Caki2 (cell line): Measurements from ENCODE around the gene SLC25A23. TPM values are rescaled to one million over a fixed set of nuclear protein-coding genes. Genes with fewer than 3 reads are reported as not detected.
A peak's percentile ranks its signal among the peaks of the same experiment; 100 is the strongest.
"Not testable (repeated sequence)": the region's sequence is repeated elsewhere in the genome, so short reads cannot be mapped to it uniquely, and the experiment has no call there.

Experiments used
- DNase-seq: peaks from one replicate; pipeline ENCODE4 v3.0.0-alpha.2; 2015; ENCODE audit warnings: low read depth
- in situ Hi-C: cut with HindIII; loops from 2 replicates; pipeline ENCODE4 v1.10.0; 2016; ENCODE audit warnings: low sequenced_read_pairs, low pct_unique_long_range_greater_than_20kb, mixed read lengths
- total RNA-seq: library from RNA; depleted of rRNA; stranded (reverse); fragments of >200 nt; shearing (Covaris generic); gene quantifications from 2 replicates; pipeline ENCODE4 v1.2.3, GENCODE V29; 2014; ENCODE audit warnings: low replicate concordance

SLC25A23 gene
- total RNA-seq, 1 experiment from 2014 or later = 40.7 TPM

DNA sequence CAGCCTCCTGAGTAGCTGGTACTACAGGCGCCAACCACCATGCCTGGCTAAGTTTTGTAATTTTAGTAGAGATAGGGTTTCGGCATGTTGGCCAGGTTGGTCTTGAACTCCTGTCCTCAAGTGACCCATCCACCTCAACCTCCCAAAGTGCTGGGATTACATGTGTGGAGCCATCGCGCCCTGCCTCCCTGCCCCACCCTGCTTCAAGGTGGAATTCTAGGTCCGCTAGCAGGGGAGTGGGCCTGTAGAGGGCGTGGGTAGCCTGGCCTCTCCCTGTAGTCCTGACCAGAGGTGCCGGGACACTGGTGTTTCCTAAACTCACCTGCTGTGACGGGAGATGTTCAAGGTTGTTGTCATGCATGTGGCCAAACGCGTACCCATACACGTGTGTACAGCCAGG, 26.4 kb downstream of the SLC25A23 start:
- in situ Hi-C loops = no loop called here
- DNase-seq = no peak

DNA sequence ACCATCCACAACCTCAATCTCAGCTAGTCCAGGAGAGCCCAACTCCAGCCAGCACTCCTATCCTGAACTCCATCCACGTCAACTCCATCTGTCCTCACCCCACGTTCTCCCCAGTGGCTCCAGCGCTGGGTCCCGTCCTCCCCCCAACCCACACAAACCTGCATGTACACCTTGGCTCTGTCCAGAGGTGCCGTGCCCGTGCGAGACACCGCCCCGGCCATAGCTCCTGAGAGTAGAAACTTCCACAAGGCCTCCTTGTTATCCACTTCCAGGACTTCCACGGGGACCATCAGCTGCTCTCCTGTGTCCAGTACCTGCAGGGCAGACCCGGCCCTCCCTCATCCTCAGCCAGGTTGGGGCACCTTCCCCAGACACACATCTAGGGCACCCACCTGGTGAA, 27.7 kb downstream of the SLC25A23 start:
- in situ Hi-C loops = no loop called here
- DNase-seq = no peak

DNA sequence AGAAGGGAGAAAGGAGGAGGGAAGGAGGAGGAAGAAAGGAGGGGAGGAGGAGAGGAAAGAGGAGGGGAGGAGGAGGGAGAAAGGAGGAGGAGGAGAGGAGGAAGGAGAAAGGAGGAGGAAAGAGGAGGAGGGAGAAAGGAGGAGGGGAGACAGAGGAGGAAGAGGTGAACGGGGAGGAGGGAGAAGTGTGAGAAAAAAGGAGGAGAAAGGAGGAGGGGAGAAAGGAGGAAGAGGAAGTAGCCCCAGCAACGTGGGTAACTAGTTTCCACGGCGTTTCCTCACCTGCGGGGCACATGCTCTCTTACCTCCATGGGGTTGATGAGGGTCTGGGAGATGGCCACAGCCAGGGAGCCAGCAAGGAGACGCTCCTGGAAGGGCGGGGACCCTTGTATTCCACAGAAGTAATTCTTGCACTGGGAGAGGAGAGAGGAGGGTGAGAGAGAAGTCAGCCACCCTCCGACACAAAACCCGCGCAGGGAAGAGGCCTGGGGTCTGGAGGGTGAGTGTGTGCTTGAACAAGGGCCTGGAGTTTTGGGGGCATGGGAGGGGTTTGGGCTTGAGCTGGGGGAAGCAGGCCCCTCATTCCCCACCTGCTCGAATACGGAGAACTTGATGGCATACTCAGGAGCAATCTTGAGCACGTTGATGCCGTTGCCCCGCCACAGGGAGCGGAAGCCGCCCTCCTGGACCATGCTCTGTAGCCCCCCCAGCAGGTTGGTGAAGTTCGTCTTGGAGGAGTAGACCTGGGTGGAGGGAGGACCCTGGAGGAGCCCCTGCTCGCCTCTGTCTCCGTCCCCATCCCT, 30.0 kb downstream of the SLC25A23 start:
- in situ Hi-C loops = no loop called here
- DNase-seq = no peak

DNA sequence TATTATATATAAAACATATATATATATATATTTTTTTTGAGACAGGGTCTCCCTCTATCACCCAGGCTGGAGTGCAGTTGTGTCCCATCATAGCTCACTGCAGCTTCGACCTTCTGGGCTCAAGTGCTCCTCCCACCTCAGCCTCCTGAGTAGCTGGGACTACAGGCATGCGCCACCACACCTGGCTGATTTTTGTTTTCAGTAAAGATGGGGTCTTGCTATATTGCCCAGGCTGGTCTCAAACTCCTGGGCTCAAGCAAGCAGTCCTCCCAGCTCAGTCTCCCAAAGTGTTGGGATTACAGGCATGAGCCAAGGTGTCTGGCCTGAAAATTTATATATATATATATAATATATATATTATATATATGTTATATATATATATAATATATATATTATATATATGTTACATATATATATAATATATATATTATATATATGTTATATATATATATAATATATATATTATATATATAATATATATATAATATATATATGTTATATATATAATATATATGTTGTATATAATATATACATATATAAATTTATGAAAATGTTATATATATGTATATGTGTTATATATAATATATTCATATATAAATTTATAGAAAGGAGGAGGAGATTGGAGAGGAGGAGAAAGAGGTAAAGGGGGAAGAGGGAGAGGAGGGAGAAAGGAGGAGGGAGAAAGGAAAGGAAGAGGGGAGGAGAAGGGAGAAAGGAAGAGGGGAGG, 30.7 kb downstream of the SLC25A23 start:
- DNase-seq, in situ Hi-C loops: not testable (repeated sequence)

DNA sequence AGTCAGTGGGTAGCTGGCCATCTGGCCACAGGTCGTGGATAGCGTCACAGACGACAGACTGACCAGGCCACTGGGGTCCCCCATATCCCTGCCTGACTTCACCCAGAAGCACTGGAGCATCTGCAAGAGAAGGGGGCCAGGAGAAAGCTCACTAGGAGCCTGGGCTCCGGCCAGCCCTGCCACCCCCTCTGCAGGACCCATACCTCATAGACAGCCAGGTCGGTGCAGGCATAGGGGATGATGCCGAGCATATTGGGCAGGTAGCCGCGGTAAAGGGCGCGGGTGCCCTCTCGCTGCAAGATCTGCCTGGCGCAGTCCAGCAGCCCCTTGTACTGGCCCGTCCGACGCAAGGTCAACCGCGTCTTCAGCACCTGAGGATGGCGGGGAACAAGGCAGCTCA, 32.5 kb downstream of the SLC25A23 start:
- in situ Hi-C loops = no loop called here
- no peak for DNase-seq

DNA sequence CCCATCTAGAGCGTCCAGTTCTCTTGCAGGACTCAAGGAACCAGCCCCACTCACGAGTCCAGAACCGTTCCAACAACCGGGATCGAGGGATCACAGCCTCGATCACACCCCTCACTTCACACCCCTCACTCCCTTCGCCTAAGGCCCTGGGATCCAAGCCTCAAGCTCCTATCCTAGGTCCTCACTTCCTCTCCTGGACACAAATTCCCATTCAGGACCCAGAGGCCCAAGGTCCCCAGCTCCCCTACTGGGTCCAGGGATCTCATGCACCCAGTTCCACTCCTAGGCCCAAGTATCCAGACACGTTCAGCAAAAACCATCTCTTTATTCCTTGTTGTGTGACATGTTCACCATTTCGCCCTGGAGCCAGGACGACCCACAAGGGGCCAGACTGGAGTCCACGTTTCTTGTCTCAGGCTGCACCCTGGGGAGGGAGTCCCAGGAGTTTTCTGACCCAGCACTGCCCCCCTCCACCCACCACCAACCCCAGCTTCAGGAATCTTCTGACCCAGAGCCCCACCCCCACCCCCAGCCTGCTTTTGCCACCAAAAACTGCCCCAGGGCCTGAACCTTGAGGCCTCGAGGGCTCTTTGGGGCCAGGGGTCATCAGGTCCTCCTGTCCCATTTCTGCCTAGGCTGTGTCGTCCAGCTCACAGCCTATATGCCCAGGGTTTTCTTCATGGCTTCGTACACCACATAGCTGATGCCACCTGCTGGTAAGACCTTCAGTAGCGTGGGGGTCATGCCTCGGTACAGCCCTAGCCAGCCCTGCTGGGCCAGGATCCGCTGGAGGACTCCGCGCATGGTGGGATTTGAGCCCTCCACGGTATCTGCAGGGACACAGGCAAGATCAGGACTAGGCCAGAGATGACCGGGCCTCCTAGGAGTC, 33.6 kb downstream of the SLC25A23 start:
- in situ Hi-C loops = no loop called here

DNA sequence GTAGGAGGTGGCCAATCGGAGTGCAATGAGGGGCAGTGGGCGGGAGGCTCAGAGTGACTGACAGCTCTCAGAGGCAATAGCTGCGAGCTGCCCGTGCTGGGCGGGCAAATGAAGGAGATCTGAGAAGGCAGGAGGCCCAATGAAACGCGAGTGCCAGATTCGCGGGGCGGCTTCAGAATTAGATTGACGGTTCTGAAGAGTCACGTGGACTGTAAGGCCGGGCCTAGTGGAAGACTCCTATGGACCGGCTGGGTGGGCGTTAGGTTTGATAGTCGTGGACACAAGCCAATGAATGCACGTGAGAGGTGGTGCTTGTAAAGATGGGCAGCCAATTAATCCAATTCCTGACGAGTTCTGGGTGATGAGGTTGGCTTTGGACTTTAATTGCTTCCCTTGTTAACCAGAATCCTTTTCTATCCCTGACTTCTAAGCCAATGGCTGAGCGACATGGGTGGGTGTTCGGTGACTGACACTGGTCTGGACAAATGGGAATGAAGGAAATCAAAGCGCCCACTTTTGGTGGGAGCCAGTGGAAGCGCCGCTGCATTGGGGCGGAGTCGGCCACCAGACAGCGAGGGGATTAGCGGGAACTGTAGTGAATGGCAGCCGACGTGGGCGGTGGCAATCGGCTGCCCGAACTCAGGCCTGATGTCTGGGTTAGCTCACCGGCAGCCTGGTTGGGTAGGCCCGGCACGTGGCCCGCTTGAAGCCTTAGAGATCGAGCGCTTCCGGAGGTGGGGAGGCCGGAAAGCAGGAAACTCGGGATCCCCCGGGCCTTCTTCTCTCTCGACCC, 34.5 kb downstream of the SLC25A23 start:
- peak; percentile 99 for DNase-seq
- in situ Hi-C loops = no loop called here

More for the DNA sequence above, 33.6 kb downstream of the SLC25A23 start:
- no peak for DNase-seq

DNA sequence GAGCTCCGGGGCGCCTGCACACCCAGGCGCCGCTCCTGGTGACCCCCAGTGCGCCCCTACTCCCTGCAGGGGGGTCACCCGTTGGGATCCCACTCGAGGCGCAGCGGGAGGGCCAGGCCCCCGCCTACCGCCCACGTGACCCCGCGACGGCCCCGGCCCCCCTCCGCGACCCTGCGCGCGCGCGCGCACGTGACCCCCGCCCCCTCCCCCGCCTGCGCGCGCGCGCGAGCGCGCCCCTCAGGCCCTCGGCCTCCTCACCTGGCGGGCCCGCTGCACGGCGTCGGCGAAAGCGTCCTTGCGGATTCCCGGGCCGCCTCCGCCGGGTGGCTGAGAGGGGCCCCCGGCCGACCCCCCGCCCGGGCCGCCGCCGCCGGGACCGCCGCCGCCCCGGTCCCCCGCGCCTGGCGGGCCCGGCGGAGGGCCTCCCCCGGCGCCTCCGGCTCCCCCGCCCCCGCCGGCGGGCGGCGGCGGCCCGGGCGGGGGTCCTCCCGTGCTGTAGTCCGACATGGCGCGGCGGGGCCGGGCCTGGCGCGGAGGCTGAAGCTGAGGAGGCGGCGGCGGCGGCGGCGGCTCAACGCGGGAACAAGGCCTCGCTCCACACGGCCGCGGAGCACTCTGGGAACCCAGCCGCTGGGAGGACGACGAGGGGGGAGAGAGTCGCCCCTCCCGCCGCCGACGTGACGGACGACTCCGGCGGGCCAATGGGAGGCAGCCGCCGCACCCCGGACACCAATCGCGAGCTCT, 35.2 kb downstream of the SLC25A23 start, which contains the start of gene KHSRP:
Gene KHSRP (minus strand): TSS at position 617 of the 744 bp plus-strand sequence. CDS start 110 bp downstream, at position 507.
- no peak for DNase-seq
- in situ Hi-C loops = no loop called here

DNA sequence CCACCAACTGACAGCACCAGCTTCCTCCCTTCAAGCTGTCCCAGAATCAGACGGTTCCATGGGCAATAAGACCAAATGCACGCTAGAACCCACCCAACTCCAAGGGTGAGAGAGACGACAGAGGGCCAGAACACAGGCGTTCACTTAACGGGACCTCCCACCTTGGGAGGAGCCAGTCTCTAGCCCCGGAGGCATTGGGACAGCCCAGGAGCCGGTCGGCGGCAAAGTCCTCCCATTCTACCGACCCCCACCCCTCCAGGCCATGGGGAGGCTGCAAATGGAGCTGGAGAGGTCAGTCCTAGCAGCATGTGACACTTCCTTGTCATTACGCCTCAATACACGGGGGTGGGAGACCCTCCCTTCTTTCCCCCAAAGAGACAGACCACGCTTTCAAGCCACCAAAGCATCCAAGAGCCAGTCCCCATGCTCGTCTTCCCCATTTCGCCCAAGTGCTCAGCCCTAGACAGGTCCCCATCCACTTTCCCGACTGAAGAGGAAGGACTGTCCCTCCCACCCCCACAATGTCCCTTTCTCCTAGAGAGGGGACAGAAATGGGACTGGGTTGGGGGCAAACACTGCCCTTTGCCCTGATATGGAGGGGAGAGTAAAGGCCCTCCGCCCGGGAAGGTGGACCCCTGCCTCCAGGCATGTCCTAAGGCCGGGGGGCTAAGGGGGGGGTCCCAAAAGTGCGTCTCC, 35.9 kb downstream of the SLC25A23 start:
- in situ Hi-C loops = no loop called here
- DNase-seq = peak; percentile 18

DNA sequence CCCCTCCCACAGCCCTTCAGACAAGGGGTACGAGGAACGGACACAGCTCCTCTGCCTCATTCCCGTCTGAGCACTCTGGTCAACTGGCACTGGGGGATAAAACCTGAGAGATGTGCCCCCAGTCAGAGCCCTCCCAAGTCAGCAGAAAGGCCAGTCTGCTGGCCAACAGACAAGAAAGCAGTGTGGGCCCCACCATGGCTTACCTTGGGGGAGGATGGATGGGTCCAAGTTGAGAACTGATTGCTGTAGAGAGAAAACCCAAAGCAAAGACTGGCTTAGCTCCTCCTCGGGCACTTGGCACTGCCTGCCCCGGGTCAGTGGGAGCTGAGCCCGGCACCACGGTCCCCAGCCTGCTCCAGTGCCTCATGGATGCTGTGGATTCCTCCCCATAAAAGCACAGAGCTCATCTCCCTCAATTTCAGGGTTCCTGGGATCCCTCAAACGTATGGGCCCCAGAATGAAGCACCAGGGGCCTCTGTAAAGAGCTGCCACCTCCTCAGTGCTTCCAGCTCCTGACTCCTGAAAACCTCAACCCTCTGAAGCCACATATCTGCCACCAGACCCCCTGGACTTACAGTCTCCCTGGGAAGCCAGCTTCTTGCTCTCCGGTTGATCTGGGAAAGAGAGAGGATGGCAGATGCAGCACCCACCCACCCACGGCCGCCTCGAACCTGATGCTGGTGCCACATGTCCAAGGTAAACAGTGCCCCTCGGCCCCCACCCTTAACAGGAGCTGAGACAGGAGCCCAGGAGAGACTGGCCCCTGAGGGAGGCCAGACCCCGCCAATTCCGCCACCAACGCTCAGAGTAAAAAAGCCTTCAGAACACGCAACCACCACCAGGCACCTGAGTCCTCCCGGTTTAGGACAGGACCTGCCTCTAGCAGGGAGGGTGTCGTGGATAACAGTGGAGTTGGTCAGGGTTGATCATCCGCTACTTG, 38.2 kb downstream of the SLC25A23 start:
- no peak for DNase-seq
- in situ Hi-C loops = no loop called here

DNA sequence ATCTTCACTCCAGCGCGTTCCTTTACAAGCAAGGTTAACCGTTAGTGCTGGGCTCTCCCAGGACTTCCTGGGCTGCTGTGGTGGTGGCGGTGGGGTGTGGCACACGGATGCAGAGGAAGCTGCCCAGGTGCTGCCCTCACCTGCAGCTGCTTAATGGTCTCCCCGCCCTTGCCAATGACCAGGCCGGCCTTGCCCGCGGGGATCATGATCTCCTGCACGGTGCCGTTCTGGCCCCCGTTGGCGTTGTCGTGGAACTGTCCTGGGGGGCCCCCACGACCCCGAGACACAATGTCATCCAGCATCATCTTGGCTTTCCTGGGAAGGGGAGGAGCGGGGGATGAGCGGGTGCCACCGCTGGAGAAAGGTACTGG, 41.0 kb downstream of the SLC25A23 start:
- in situ Hi-C loops = no loop called here
- DNase-seq = no peak

DNA sequence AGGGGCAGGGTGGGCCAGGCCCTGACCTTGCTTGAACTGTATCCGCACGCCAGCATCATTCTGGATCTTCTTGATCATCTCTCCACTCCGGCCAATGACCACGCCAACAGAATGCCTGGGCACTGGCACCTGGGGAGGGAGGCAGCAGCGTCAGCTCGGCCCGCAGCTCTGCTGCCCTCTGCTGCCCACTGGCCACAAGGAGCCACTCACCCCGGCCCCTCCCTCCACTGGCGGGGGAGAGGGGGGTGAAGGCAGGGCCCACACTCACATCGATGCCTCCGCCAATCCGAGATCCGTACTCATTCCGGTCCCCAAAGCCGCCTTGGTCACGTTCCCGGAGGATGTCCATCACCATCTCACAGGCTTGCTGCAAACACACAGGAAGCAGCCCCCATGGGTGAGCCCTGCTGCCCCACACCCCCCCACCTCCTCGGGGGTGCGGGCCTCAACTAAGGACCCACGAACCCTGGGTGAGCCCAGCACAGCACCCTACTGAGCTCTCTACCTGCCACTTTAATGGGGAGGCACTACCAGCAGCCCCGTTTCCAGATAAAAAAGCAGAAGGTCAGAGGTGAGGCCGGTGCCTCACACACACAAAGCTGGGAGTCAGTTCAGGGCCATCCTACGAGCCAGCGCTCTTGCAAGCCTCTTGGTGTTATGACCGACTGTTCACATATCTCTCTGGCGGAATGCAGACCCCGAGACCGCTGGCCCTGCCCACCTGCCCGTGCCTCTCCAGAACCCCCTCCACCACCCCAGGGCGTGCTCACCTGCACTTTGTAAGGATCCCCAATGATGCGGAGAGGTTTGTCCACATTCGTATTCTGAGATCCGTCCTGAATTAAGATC, 41.7 kb downstream of the SLC25A23 start:
- in situ Hi-C loops = no loop called here
- DNase-seq = peak; percentile 13

DNA sequence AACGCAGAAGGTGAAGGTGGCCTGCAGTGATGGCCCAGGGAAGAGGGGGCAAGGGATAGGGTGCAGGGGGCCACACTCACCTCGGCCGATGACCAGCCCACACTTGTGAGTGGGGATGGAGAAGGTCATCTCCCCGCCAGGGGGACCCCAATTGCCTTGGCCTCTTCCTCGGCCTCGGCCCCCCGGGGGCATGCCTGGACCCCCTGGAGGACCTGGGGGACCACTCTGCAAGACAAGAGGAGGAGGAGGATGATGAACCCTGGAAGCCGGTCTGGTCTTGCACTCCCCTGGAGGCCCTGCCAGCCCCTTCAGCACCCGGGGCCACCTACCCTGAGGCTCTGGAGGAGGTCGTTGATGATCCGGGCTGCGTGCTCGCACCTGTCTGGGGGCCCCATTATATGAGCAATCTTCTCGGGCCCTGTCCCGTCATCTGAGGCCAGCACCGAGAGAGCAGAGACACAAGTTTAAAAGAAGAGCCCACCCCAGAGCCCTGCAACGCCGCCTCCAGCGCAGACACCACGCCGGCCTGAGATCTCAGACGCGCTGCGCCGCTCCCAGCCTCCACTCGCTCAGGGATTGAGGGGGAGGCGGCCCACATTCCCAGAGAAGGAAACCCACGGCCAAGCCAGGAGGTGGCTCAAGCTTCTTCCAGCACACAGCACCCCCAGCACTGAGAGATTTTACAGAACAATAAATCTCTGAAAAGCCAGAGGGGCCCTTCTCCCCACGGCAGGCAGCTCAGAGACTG, 42.8 kb downstream of the SLC25A23 start:
- in situ Hi-C loops = no loop called here
- DNase-seq = no peak

DNA sequence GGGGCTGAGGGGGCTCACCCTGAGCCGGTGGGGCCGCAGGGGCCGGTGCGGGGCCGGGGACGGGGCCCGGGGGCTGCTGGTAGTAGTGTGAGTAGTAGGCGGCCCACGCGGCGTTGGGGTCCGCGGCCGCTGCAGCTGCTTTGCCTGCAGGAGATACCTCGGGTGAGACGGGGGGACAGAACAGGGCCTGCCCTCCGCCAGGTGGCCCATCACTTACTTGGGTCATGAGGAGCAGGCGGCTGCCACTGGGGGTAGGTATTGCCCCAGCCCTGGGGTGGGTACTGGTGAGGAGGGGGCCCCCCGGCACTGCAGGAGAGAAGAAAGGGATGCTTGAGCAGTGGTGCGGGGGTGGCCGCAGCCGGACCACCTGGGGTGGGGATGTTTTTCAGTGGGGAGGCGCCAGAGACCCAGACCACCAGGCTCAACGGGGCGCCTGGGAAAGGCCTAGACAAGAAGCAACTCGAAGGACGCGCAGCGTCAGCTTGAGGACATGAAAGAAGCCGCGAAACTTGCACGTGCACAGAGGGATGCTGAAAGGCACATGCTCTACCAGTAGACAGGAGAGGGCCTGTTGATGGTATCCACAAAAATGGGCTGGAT, 43.9 kb downstream of the SLC25A23 start:
- DNase-seq = no peak
- in situ Hi-C loops = no loop called here
